Right renal cortex interstitium (tissue), 3 donors: Measurements from ENCODE around the gene IFNK. TPM values are rescaled to one million over a fixed set of nuclear protein-coding genes. Genes with fewer than 3 reads are reported as not detected.

Experiments used
- DNase-seq, 3 donors: peaks; one replicate each; pipeline ENCODE4 v3.0.0-alpha.2; 2013; ENCODE audit warnings: low read depth in 3 of 3, low spot score in 2 of 3
- polyA plus RNA-seq, 3 donors: library from polyadenylated mRNA; unstranded; fragments of 120-200 nt; gene quantifications; one replicate each; pipeline ENCODE4 v1.2.1, GENCODE V29; 2013; ENCODE audit not compliant: insufficient read length in 3 of 3

IFNK gene
- polyA plus RNA-seq, 3 donors = not detected

GRCh38 chr9:27510780-27511179 is 13.3 kb upstream of the IFNK start:
- no peak for DNase-seq

- no peak for DNase-seq
Observed at GRCh38 chr9:27511771-27512170, 12.3 kb upstream of the IFNK start.

GRCh38 chr9:27514551-27514950 is 9.5 kb upstream of the IFNK start:
- DNase-seq = no peak

GRCh38 chr9:27518006-27518405 is 6.1 kb upstream of the IFNK start:
- no peak for DNase-seq

GRCh38 chr9:27518809-27519208 is 5.3 kb upstream of the IFNK start:
- no peak for DNase-seq

- no peak for DNase-seq
Observed at GRCh38 chr9:27519466-27520465, 4.3 kb upstream of the IFNK start.

- no peak for DNase-seq
Observed at GRCh38 chr9:27520986-27521385, 3.1 kb upstream of the IFNK start.

- DNase-seq = no peak
Observed at GRCh38 chr9:27523141-27523540, 949 bp upstream of the IFNK start.

GRCh38 chr9:27527702-27528075 is 3.6 kb downstream of the IFNK start:
- DNase-seq = no peak

GRCh38 chr9:27528076-27528885 is 4.2 kb downstream of the IFNK start:
- peak in 1 of 3 donors; percentile 66 for DNase-seq

- peak in 1 of 3 donors; percentile 39 for DNase-seq
Observed at GRCh38 chr9:27528886-27529315, 4.8 kb downstream of the IFNK start.

- DNase-seq = peak in 1 of 3 donors; percentile 69
Observed at GRCh38 chr9:27529316-27530278, 5.5 kb downstream of the IFNK start, which contains the start of gene MOB3B. Gene MOB3B, minus strand, starts transcription at chr9:27529814. Its CDS starts 74,264 bp downstream, at chr9:27455550.

GRCh38 chr9:27530915-27531755 is 7.0 kb downstream of the IFNK start:
- DNase-seq = no peak

GRCh38 chr9:27532046-27532445 is 8.0 kb downstream of the IFNK start:
- DNase-seq = no peak

GRCh38 chr9:27533311-27533710 is 9.2 kb downstream of the IFNK start:
- DNase-seq = no peak

GRCh38 chr9:27534131-27534530 is 10.0 kb downstream of the IFNK start:
- no peak for DNase-seq

- no peak for DNase-seq
Observed at GRCh38 chr9:27534658-27535209, 10.6 kb downstream of the IFNK start.

GRCh38 chr9:27535701-27536118 is 11.6 kb downstream of the IFNK start:
- DNase-seq = no peak

- no peak for DNase-seq
Observed at GRCh38 chr9:27536168-27536567, 12.1 kb downstream of the IFNK start.
